Stimulated activated CD4-positive, alpha-beta T cell treated with anti-CD3 and anti-CD28 coated beads, TNF-alpha, amount 100 ng/mL, for 48 hours (primary cell): ENCODE results near the gene MAP4K4.
"Not testable (repeated sequence)": the region's sequence is repeated elsewhere in the genome, so short reads cannot be mapped to it uniquely, and the experiment has no call there.

ENCODE experiments used
- DNase-seq, 3 donors: peaks; one replicate each; pipeline ENCODE4 v3.0.0-alpha.2; 2020; ENCODE audit warnings: low read depth in 3 of 3

The MAP4K4 gene

DNA sequence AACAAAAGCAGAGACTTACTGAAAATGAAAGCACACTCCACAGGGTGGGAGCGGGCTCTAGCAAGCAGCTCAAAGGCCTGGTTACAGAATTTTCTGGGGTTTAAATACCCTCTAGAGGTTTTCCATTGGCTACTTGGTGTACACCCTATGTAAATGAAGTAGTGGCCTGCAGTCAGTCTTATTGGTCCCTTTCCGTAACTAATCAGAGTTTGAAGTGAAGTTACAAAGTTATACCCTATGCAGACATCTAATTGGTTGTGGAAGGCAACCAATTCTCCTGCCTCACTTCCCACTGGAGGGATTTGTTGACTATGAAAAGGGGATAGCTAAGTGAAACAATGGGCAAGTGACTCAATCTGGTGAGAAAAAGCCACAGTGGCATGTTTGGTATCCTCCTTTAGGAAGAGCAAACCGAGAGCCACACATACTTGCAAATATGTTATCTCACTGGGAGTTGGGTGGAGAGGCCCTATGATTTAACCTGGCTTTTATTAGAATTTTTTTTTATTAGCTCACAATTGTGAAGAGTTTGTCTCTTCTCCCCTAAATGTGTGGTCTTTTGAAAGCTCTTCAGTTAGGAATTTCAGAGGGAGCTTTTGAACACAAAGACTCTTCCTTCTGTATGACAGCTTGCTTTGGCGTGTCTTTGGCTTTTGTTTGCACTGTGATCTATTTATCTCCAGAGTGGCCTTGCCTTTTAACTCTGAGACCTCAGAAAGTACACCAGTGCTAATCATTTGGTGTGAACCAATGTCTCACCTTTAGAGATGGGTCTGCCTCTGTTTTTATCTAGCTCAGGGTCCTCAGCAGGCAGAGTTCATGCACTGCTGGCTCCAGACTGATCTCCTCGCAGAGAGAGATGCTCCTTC lies 69.6 kb downstream of the MAP4K4 start:
- no peak for DNase-seq

- no peak for DNase-seq
Observed at GRCh38 chr2:101768556-101769220, 71.2 kb downstream of the MAP4K4 start.

GRCh38 chr2:101769726-101770125 lies 72.2 kb downstream of the MAP4K4 start:
- DNase-seq = not testable (repeated sequence)

DNA sequence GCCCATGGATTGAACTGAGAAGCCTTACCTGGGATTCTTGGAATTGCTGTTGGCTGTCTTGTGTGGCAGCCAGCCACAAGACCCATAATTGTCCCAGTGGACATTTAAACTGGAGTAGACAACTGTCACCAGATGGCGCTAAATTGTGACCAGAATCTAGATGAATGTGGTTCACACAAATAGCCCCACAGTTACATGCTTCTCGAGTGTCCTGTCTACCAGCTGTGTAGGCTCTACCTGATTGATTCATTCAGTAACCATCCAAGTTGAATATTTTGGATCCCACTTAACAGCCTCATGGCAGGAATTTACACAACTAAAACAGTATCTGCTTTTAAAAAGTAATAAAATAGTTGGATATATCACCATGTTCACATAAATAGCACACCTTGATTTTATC lies 73.2 kb downstream of the MAP4K4 start:
- DNase-seq = peak in 1 of 3 donors; percentile 25

DNA sequence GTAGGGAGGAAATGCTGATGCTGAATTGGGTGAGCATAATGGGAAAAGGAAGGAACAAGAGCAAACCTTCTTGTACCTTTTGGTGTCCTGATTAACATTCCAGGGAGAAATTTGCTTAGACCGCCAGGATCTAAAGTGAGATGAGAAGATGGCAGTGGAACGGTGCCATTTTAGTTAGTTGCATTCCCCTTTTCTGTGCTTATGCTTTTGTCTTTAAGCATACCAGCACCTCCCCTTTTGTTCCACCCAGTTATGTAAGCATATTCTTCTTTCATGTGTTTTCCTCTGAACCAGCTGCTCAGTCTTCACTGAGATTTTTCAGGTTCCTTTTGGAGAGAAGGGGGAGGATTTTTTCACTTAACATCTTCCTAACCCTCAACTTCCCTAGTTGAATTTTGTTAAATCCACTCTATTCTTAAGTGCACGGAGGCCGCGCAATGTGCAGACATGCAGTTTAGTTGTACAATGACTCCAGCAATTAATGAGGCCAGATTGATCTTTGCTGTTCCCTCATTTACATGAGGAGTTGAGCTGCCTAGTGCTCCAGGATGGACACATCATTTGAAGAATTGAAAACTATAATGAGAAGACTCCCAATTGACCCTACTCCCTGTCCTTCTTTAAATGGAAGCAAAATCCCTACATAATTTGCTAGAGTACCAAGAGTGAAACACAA lies 73.9 kb downstream of the MAP4K4 start:
- no peak for DNase-seq

DNA sequence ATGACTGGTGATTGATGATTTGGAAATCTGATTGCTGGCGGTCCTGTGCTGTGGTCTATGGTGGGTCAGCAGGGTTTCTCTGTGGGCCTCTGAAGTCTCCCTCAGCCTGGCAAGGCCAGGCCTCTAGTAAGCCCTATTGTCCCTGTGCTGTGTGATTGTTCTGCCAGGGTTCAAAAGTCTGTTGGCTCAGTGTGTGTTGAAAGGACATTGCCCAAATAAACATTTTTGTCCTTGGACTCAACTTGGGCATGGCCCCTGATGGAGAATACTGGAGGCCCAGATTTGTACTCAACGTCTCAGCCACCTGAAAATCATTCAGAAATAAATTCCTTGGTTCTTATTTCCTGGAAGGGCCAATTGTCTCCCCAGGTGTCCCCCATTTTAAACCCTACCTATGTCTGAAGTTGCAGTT lies 74.4 kb downstream of the MAP4K4 start:
- DNase-seq = no peak

DNA sequence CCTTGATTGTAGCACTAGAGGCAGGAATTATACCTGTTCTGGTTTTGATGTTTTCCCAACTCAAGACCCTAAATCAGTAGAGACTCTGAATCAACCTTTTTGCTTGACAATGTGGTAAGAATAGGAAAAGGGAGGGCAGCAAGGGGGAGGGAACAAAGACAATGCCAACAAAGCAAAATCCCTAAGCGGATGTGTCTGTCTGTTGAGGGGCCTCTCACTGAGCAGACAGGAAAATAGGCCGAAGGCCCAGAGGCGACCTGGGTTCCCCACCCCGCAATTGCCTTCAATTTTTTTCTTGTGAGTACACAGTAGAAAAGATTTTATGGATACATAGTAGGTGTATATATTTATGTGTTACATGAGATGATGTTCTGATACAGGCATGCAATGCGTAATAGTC lies 75.6 kb downstream of the MAP4K4 start:
- DNase-seq = no peak

GRCh38 chr2:101773961-101774360 lies 76.5 kb downstream of the MAP4K4 start:
- DNase-seq = not testable (repeated sequence)

DNA sequence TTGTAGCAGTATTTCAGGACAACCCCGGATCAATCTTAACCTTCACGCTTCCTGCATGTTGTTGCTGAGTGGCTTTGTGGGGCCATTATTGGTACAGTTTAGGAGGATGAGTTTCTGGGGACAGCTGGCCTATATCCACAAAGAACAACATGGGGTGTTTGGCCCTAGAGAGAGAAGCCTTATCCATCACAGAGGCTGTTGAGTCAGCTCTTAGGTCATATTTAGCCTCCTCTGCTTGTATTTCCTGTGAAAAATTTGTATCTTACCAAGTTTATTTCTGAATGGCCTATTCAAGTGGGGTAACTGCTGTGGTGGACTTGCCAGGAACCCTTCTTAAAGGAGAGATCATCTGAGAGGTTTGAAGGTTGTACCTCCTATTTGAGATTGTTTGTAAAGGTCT lies 77.6 kb downstream of the MAP4K4 start:
- no peak for DNase-seq

DNA sequence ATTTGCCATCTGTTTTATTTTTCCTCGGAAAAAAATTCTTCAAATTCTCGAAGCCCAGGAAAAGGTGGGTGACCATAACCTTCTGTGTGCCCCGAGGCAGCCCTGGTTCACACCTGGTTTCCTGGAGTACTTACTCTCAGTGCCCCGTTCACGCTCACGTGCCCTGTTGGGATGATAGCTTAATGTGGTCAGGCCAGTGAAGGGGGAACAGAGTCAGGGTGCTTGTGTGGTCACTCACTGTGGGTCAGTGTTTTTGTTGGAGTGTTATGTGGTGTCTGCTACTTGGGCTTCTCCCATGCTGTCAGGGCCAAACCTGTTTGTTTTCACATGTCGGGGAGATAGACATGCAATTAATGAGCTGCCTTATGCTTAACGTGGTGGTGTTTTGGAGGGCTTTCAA lies 78.1 kb downstream of the MAP4K4 start:
- no peak for DNase-seq

- no peak for DNase-seq
Observed at GRCh38 chr2:101776172-101777043, 78.9 kb downstream of the MAP4K4 start.

- no peak for DNase-seq
Observed at GRCh38 chr2:101777337-101777736, 79.8 kb downstream of the MAP4K4 start.

DNA sequence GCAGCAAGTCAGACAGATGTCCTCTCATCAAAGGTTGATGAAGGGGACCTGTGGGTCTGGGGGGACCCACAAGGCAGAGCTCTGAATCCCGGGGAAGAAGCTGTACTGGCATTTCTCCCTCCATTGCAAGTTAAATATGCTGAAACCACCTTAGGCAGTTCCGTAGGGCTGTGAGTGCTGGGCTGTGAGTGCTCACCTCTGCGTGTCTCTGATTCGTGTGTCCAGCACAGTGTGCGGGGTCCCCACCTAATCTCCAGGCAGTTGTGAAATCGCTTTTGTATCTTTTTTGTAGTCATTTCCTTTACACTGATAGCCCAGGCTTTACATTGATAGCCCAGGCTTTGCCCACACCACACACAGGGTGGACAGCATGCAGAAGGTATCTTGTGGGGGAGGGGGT lies 80.6 kb downstream of the MAP4K4 start:
- DNase-seq = no peak

- no peak for DNase-seq
Observed at GRCh38 chr2:101779190-101779589, 81.7 kb downstream of the MAP4K4 start.

DNA sequence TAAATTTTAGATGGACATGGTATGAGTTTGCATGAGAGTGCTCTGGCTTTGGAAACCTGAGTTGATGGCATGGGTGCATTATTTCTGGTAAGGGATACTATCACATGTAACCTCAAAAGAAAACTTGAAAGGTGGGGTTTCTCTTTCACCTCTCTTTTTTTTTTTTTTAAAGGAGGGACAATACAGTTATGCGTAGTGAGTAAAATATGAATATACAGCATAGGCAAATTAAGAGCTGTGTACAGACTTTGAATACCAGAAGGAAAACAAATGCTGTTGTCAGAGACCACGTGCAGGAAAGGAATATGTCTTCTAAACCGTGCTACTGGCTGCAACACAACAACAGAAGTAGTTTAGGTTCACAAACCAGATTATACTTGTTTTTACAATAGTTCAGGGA lies 82.1 kb downstream of the MAP4K4 start:
- no peak for DNase-seq

DNA sequence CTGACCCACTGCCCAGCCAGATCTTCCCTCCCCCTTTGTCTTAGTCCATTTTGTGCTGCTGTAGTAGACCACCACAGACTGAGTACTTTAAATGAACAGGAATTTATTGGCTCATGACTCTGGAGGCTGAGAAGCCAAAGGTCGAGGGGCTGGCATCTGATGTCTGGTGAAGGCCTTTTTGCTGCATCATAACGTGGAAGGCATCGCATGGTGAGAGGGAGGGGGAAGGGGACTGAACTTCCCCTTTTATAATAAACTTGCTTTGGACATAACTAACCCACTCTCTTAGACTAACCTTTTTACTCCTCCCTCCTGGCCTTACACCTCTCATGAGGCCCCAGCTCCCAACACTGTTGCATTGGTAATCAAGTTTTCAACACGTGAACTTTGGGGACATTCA lies 83.8 kb downstream of the MAP4K4 start:
- DNase-seq = no peak

- no peak for DNase-seq
Observed at GRCh38 chr2:101781791-101782426, 84.4 kb downstream of the MAP4K4 start.

DNA sequence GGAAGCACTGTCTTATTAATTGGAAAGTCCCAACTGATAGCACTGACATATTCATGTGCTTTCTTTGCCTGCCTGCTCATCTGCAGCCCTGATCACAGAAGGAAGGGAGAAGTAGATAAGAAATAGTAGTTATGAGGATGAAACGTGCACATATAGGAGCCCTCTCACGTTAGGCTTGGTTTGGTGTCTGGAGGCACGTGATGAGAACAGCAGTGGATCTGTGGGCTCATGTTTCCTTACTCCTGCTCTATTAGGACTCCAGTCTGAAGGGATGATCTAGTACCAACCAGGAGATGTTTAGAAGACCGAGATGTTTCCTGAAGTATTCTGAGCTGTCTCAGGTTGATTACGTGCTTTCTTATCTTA lies 84.9 kb downstream of the MAP4K4 start:
- DNase-seq = no peak

DNA sequence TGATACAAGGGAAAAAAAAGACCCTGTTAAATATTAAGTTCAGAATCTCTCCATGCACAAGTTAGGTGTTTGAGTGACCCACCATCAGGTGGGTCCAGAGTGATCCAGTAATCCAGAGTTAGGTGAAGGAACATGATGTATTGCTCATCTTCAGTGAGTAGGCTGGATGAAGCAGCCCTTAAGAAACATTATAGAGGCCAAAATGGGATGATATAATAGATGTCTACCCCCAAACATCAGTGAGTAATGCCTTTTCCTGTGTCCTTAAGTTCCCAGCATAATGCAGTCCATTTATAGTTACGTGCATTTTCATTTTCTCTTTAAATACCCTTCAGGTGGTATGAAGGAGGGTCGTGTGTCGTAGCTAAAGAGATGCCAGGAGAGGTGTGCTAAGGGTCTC lies 89.6 kb downstream of the MAP4K4 start:
- no peak for DNase-seq

- no peak for DNase-seq
Observed at GRCh38 chr2:101788565-101788964, 91.1 kb downstream of the MAP4K4 start.
